Gastrocnemius medialis (tissue), 4 donors: Measurements from ENCODE around the gene LDHAL6A. TPM values are rescaled to one million over a fixed set of nuclear protein-coding genes. Genes with fewer than 3 reads are reported as not detected.

Experiments
- ATAC-seq, 2 donors: fragments of 150-250 bp; one replicate each; pipeline ENCODE4 v1.9.1; 2016
- DNase-seq, 2 donors: peaks; one replicate each; pipeline ENCODE4 v3.0.0-alpha.2; 2019
- H3K27ac ChIP-seq, 4 donors: fragments of 200-600 bp; sonication (generic); 1 replicate in 1 of 4; 2 replicates in 3 of 4; pipeline ENCODE4 v1.5.1; 2016 to 2018; ENCODE audit warnings: mild to moderate bottlenecking in 2 of 4, moderate library complexity in 1 of 4
- H3K27me3 ChIP-seq, 3 donors: fragments of 200-600 bp; sonication (generic) in 2 of 3; 1 replicate in 1 of 3; 2 replicates in 2 of 3; pipeline versions ENCODE4 v1.5.1 to v1.6.0; 2016 to 2019; ENCODE audit warnings: mild to moderate bottlenecking in 1 of 3, moderate library complexity in 1 of 3
- H3K36me3 ChIP-seq, 2 donors: fragments of 200-600 bp; sonication (generic) in 1 of 2; one replicate each; pipeline ENCODE4 v1.5.1; 2017 to 2018
- H3K4me1 ChIP-seq, 2 donors: fragments of 200-600 bp; sonication (generic) in 1 of 2; one replicate each; pipeline ENCODE4 v1.5.1; 2016 to 2017; ENCODE audit warnings: mild to moderate bottlenecking in 2 of 2
- H3K4me3 ChIP-seq, 4 donors: fragments of 200-600 bp; sonication (generic) in 3 of 4; 1 replicate in 1 of 4; 2 replicates in 3 of 4; pipeline ENCODE4 v1.5.1; 2016 to 2019; ENCODE audit warnings: mild to moderate bottlenecking in 2 of 4
- H3K9me3 ChIP-seq, 3 donors: fragments of 200-600 bp; sonication (generic) in 2 of 3; 1 replicate in 1 of 3; 2 replicates in 2 of 3; pipeline ENCODE4 v1.5.1; 2016 to 2019
- POLR2A ChIP-seq, 2 donors: fragments of 450-650 bp; IDR thresholded peaks; one replicate each; pipeline ENCODE4 v1.6.1; 2017; ENCODE audit warnings: antibody characterized with exemption in 2 of 2, mild to moderate bottlenecking in 2 of 2, moderate library complexity in 2 of 2
- in situ Hi-C, 4 donors: fragments of 200-750 bp; cut with MboI; loops; one replicate each; pipeline versions ENCODE4 v1.15.0 to v1.8.0; 2017; ENCODE audit warnings: low sequenced_read_pairs in 4 of 4
- intact Hi-C: fragments of 100-400 bp; cut with DNase I; formaldehyde crosslinking; loops from one replicate; pipeline ENCODE4 v1.15.1; 2023; ENCODE audit warnings: low total_unique reads
- total RNA-seq, 4 donors: library from RNA; depleted of rRNA; stranded (reverse); fragments of >200 nt; gene quantifications; one replicate each; pipeline versions ENCODE4 v1.1.0 to v1.2.3, GENCODE V29; 2016
- TF ChIP-seq, protein P1 (sequence below), 5 experiments: fragments of 450-650 bp in 3 of 5; fragments of 200-600 bp in 2 of 5; sonication (generic) in 2 of 5; IDR thresholded peaks in 4 of 5; conservative IDR thresholded peaks in 1 of 5; 1 replicate in 4 of 5; 2 replicates in 1 of 5; pipeline ENCODE4 v1.5.1; 2016 to 2019; ENCODE audit warnings: antibody characterized with exemption in 5 of 5, mild to moderate bottlenecking in 3 of 5, moderate library complexity in 3 of 5

Gene LDHAL6A
- total RNA-seq, 4 donors from 2014 or later, result not detected

DNA sequence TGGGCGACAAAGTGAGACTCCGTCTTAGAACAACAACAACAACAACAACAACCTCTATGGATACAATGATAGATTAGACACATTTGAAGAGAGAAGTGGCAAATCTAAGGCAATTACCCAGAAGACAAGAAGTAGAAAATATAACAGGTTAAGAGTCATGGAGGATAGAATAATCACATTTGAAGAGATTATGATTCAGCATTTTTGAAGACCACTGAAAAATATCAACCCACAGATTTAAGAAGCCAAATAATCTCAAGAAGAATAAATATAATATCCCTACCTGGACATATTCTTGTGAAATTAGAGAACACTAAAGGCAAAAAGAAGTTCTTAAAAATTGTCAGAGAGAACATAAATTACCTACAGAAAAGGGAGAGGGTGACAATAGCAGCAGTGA, 35.6 kb upstream of the LDHAL6A start:
- intact Hi-C loops, result no loop called here
- H3K36me3 ChIP-seq, result no peaks in the 10 kb centered on the region

DNA sequence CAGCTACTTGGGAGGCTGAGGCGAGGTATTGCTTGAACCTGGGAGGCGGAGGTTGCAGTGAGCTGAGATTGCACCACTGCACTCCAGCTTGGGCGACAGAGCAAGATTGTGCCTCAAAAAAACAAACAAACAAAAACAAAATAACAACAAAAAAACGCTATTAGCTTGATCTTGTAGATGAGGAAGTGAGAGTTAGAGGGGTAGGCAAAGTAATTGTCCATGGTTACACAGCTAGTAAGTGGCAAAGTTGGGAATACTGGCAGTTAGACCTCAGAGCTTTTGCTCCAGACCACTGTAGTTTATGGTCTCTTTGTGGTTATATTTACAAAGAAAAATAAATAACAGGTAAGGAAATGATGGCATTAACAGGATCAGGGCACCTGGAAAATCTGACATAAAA, 28.4 kb upstream of the LDHAL6A start:
- no peak for ATAC-seq
- DNase-seq, result no peak
- H3K4me1 ChIP-seq, result no peaks in the 10 kb centered on the region
- H3K4me3 ChIP-seq, result no peak overlapping the region
- no peaks in the 10 kb centered on the region for H3K9me3 ChIP-seq
- intact Hi-C loops (no loop called here), in situ Hi-C loops (no loop called here)
- H3K36me3 ChIP-seq, result no peaks in the 10 kb centered on the region
- H3K27me3 ChIP-seq, result no peaks in the 10 kb centered on the region
- H3K27ac ChIP-seq, result no peak overlapping the region
- TF ChIP-seq, protein P1, sequence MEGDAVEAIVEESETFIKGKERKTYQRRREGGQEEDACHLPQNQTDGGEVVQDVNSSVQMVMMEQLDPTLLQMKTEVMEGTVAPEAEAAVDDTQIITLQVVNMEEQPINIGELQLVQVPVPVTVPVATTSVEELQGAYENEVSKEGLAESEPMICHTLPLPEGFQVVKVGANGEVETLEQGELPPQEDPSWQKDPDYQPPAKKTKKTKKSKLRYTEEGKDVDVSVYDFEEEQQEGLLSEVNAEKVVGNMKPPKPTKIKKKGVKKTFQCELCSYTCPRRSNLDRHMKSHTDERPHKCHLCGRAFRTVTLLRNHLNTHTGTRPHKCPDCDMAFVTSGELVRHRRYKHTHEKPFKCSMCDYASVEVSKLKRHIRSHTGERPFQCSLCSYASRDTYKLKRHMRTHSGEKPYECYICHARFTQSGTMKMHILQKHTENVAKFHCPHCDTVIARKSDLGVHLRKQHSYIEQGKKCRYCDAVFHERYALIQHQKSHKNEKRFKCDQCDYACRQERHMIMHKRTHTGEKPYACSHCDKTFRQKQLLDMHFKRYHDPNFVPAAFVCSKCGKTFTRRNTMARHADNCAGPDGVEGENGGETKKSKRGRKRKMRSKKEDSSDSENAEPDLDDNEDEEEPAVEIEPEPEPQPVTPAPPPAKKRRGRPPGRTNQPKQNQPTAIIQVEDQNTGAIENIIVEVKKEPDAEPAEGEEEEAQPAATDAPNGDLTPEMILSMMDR (IDR thresholded peaks at IDR 0.05 in 4 of 5, conservative IDR thresholded peaks at IDR 0.05 in 1 of 5), result no peak
- TF ChIP-seq POLR2A (IDR thresholded peaks at IDR 0.05), result no peak

More for the DNA sequence above, 35.6 kb upstream of the LDHAL6A start:
- in situ Hi-C loops, result no loop called here
- Histone ChIP-seq H3K27ac (no peak overlapping the region), H3K4me1 (no peaks in the 10 kb centered on the region), H3K27me3 (no peaks in the 10 kb centered on the region), H3K9me3 (no peaks in the 10 kb centered on the region), H3K4me3 (no peak overlapping the region)
- DNase-seq, result no peak
- TF ChIP-seq, protein P1 (IDR thresholded peaks at IDR 0.05 in 4 of 5, conservative IDR thresholded peaks at IDR 0.05 in 1 of 5), result no peak
- TF ChIP-seq POLR2A (IDR thresholded peaks at IDR 0.05), result no peak
- ATAC-seq, result no peak

DNA sequence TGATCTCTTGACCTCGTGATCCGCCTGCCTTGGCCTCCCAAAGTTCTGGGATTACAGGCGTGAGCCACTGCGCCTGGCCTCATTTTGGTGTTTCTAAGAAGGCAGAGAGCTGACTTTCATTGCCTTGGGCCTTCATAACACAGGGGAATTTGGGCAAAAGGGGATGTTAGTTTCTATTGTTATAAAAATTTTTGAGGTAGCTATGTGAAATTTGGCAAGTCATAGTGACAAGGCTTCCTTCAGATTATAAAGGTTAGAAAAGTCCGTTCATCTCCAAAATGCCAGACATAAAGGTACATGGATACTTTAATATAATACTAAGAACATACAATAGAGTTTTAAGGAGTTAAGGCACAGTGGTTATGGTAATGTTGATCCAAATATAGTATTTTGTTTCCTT, 26.3 kb upstream of the LDHAL6A start:
- TF ChIP-seq POLR2A (IDR thresholded peaks at IDR 0.05), result no peak
- TF ChIP-seq, protein P1 (IDR thresholded peaks at IDR 0.05 in 4 of 5, conservative IDR thresholded peaks at IDR 0.05 in 1 of 5), result no peak
- no peak for ATAC-seq
- no peaks in the 10 kb centered on the region for H3K9me3 ChIP-seq
- no peaks in the 10 kb centered on the region for H3K27me3 ChIP-seq
- H3K4me3 ChIP-seq, result no peak overlapping the region
- DNase-seq, result no peak
- in situ Hi-C loops, result no loop called here
- H3K27ac ChIP-seq, result no peak overlapping the region
- no peaks in the 10 kb centered on the region for H3K36me3 ChIP-seq
- intact Hi-C loops, result no loop called here
- H3K4me1 ChIP-seq, result no peaks in the 10 kb centered on the region

DNA sequence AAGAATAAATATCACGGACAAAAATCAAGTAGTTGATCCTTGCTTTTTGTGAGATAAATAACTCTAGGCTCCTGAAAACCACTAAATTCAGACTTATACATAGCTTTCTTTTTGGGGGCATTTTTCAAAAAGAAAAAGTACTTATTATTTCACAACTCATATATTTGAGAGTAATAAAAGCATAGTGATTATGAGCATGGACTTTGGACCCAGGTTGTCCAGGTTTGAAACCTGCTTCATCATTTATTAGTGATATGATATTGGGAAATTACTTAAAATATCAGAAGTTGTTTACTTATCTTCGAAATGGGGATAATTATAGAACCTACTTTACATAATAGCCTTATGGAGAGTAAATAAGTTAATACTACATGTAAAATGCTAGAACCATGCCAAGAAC, 17.0 kb upstream of the LDHAL6A start:
- Histone ChIP-seq H3K27me3 (no peaks in the 10 kb centered on the region), H3K4me1 (no peaks in the 10 kb centered on the region), H3K4me3 (no peak overlapping the region), H3K9me3 (no peaks in the 10 kb centered on the region), H3K27ac (no peak overlapping the region), H3K36me3 (no peaks in the 10 kb centered on the region)
- ATAC-seq (no peak), DNase-seq (no peak)
- in situ Hi-C loops (no loop called here), intact Hi-C loops (no loop called here)
- TF ChIP-seq, protein P1 (IDR thresholded peaks at IDR 0.05 in 4 of 5, conservative IDR thresholded peaks at IDR 0.05 in 1 of 5), result no peak
- TF ChIP-seq POLR2A (IDR thresholded peaks at IDR 0.05), result no peak

DNA sequence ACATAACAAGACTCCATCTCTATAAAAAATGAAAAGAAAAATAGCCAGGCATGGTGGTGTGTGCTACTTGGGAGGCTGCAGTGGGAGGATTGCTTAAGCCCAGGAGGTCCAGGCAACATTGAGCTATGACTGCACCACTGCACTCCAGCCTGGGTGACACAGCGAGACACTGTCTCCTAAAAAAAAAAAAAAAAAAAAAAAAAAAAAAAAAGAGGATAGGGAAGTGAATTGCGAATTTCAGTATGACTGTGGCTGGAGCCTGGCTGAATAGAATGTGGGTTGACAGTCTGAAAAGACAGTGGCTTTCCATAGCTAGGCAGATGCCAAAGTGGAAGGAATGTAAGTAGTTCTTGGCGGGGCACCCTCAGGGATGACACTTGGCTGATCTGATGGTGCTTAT, 6.4 kb upstream of the LDHAL6A start:
- intact Hi-C loops (no loop called here), in situ Hi-C loops (no loop called here)
- H3K4me3 ChIP-seq, result no peak overlapping the region
- H3K36me3 ChIP-seq, result no peaks in the 10 kb centered on the region
- DNase-seq, result no peak
- no peak for TF ChIP-seq POLR2A (IDR thresholded peaks at IDR 0.05)
- TF ChIP-seq, protein P1 (IDR thresholded peaks at IDR 0.05 in 4 of 5, conservative IDR thresholded peaks at IDR 0.05 in 1 of 5), result no peak
- H3K27ac ChIP-seq, result no peak overlapping the region
- H3K27me3 ChIP-seq, result no peaks in the 10 kb centered on the region
- H3K9me3 ChIP-seq, result no peaks in the 10 kb centered on the region
- no peaks in the 10 kb centered on the region for H3K4me1 ChIP-seq
- ATAC-seq, result no peak
